K562 (cell line): ENCODE measurements around the gene RBL1.

Source experiments
- NR2F6 ChIP-seq: fragments of 450-650 bp; formaldehyde crosslinking; IDR thresholded peaks from 2 replicates; pipeline ENCODE4 v1.4.0; 2020; ENCODE audit warnings: mild to moderate bottlenecking
- TF ChIP-seq, protein P1 (sequence below), 3 experiments: IDR thresholded peaks in 2 of 3; conservative IDR thresholded peaks in 1 of 3; 2 replicates each; pipeline ENCODE4 v1.5.1; 2011 to 2012; ENCODE audit warnings: low read length in 3 of 3, mild to moderate bottlenecking in 3 of 3, control low read depth in 2 of 3, improper control_type of control experiment in 1 of 3, inconsistent platforms in 1 of 3, low read depth in 1 of 3, mixed read lengths in 1 of 3, moderate library complexity in 1 of 3; ENCODE audit not compliant: insufficient read depth in 2 of 3

DNA sequence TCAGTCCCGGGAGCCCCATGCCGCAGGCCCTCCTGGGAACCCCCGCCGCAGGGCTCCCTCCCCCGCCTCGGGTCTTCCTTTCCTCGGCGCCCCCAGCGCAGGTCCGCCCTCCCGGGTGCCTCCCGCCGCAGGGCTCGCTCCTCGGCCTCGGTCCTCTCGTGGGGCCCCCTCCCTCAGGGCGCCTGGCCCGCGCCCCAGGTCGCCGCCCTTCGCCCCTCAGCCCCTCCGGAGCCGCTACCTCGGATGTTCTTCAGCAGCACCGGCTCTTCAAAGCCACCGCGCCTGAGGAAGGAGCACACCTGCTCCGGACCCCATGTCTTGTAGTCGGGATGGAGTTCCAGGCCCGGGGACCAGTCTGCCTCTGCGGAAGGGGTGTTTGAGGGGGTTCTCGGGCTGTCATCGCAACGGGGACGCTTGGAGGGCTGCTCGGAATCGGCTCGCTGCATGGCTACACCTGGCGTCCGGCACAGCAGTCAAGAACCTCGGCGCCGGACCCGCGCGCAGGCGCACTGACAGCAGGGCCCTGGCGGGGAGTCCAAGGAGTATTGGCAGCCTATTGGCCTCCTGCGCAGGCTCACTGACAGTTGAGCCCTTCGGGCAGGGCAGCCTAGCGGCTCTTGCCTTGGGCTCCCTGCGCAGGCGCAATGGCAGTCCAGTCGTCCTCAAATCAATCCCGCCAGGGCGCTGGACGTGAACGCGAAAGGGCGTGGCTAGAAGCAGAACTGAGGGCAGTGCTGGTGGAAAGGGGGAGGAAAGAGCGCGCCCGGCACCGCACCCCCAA lies 144.4 kb downstream of the RBL1 start, which contains the start of gene SAMHD1:
- TF ChIP-seq NR2F6 (CRISPR knock-in tag) = no peak
- TF ChIP-seq, protein P1, sequence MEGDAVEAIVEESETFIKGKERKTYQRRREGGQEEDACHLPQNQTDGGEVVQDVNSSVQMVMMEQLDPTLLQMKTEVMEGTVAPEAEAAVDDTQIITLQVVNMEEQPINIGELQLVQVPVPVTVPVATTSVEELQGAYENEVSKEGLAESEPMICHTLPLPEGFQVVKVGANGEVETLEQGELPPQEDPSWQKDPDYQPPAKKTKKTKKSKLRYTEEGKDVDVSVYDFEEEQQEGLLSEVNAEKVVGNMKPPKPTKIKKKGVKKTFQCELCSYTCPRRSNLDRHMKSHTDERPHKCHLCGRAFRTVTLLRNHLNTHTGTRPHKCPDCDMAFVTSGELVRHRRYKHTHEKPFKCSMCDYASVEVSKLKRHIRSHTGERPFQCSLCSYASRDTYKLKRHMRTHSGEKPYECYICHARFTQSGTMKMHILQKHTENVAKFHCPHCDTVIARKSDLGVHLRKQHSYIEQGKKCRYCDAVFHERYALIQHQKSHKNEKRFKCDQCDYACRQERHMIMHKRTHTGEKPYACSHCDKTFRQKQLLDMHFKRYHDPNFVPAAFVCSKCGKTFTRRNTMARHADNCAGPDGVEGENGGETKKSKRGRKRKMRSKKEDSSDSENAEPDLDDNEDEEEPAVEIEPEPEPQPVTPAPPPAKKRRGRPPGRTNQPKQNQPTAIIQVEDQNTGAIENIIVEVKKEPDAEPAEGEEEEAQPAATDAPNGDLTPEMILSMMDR (IDR thresholded peaks at IDR 0.05 in 2 of 3, conservative IDR thresholded peaks at IDR 0.05 in 1 of 3; ENCODE audit: insufficient read depth in 2 of 3, low read depth in 1 of 3, low read length in 3 of 3) = 0 out of 6 replicates have a peak, but pooled peaks of 1 of the 3 experiments have one; percentile 10
